Psoas muscle (tissue), 8 donors: ENCODE results near the gene C19orf85. TPM values are rescaled to one million over a fixed set of nuclear protein-coding genes. Genes with fewer than 3 reads are reported as not detected.

ENCODE experiments used
- ATAC-seq, 4 donors: fragments of 200-7000 bp; cut with Tn5 transposase; one replicate each; pipeline ENCODE4 v1.9.1; 2020; ENCODE audit warnings: moderate library complexity in 3 of 4, mild to moderate bottlenecking in 2 of 4
- DNase-seq, 2 donors: peaks; one replicate each; pipeline ENCODE4 v3.0.0-alpha.2; 2020
- H3K27ac ChIP-seq: fragments of 200-600 bp; one replicate; pipeline ENCODE4 v1.8.0; 2022
- H3K27me3 ChIP-seq, 3 donors: fragments of 200-600 bp in 1 of 3; one replicate each; pipeline versions ENCODE4 v1.6.1 to v1.8.0; 2013 to 2022; ENCODE audit warnings: low read length in 2 of 3, mild to moderate bottlenecking in 2 of 3, moderate library complexity in 1 of 3; ENCODE audit not compliant: insufficient read depth in 3 of 3
- H3K36me3 ChIP-seq, 2 donors: fragments of 200-600 bp in 1 of 2; one replicate each; pipeline versions ENCODE4 v1.6.1 to v1.8.0; 2013 to 2022; ENCODE audit warnings: low read depth in 1 of 2, mild to moderate bottlenecking in 1 of 2, moderate library complexity in 1 of 2; ENCODE audit not compliant: insufficient read depth in 1 of 2
- H3K4me1 ChIP-seq: fragments of 200-600 bp; one replicate; pipeline ENCODE4 v1.8.0; 2022
- H3K4me3 ChIP-seq: fragments of 200-600 bp; one replicate; pipeline ENCODE4 v1.8.0; 2022; ENCODE audit warnings: mild to moderate bottlenecking
- H3K9me3 ChIP-seq: fragments of 200-600 bp; one replicate; pipeline ENCODE4 v1.8.0; 2022
- WGBS, 3 donors: extraction: QIAGEN DNeasy Blood & Tissue Kit; methylation state at CpG; one replicate each; pipeline versions ENCODE4 v1.1.6 to v1.1.7; 2013; 5-methylcytosine and 5-hydroxymethylcytosine counted together
- intact Hi-C, 2 donors: fragments of 100-400 bp; cut with DNase I; formaldehyde crosslinking; loops; one replicate each; pipeline versions ENCODE4 v1.11.0 to v1.14.2; 2022
- polyA plus RNA-seq, 3 donors: library from polyadenylated mRNA; stranded (reverse); fragments of 200-250 nt; gene quantifications; one replicate each; pipeline ENCODE4 v1.2.3, GENCODE V29; 2013
- total RNA-seq, 4 donors: library from RNA; stranded (reverse); fragmentation: NEBNext Ultra II Directional in 2 of 4; extraction: Animal tissue kit (Norgen Biotek cat#: 25700) in 2 of 4; gene quantifications; one replicate each; pipeline versions ENCODE4 v1.2.1 to v1.2.4, GENCODE V29; 2021 to 2023
- TF ChIP-seq, protein P1 (sequence below): fragments of 200-600 bp; IDR thresholded peaks from one replicate; pipeline ENCODE4 v1.8.0; 2022; ENCODE audit warnings: antibody characterized with exemption
- donor health status: healthy with polysubstance abuse.
- donor health status: DM: no; HTN: no; CAD: no; lungs with moderate emphysema.
- donor health status: Bipolar disorder and iron deficiency.
- donor health status: healthy.
- donor health status: DM: yes; HTN: yes; CAD: no.
- donor health status: DM: no; HTN: no; CAD: no.
- donor health status: DM: no; HTN: no; CAD: no.
- donor health status: DM: yes; HTN: yes; CAD: no.

The C19orf85 gene
- total and polyA plus RNA-seq, 7 donors, result not detected

DNA sequence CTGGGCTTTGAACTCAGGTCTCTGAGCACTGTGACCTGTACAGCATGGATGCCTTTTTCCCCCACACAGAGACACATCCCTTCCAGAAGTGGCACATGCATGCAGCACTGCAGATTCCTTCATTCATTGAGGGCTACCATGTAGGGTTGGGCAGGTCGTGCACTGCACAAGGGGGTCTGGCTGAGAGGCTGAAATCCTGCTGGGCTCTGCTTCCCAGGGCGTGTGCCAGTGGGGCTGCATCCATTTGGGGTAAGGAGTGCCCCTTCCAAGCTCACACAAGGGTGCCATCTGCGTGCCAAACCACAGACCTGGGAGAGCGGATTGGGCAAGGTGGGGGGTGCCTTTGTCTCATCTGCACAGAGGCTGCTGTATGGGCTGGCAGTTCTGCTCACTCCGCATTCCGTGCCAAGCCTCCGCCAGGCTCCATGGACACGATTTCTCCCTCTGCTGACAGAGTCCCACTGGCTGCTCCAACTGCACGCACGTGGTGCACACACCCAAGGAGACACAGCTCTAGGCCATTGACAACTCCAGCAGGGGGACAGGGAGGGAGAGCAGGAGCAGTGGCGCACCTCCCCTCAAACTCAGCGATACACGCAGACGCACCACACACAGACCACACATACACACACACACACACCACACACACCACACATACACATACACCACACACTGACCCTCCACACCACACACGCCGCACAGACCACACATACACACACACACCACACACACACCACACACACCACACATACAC, 17.0 kb downstream of the C19orf85 start:
- DNase-seq (no peak), ATAC-seq (peak in 2 of 4 donors; percentile 41 to 51)
- Histone ChIP-seq H3K4me3 (no peak overlapping the region), H3K27me3 (peaks cover 0 to 66% (median 44%) of the 10 kb centered on the region in 3 donors), H3K36me3 (no peaks in the 10 kb centered on the region), H3K4me1 (peaks cover 6% of the 10 kb centered on the region), H3K9me3 (no peaks in the 10 kb centered on the region), H3K27ac (no peak overlapping the region)
- TF ChIP-seq, protein P1, sequence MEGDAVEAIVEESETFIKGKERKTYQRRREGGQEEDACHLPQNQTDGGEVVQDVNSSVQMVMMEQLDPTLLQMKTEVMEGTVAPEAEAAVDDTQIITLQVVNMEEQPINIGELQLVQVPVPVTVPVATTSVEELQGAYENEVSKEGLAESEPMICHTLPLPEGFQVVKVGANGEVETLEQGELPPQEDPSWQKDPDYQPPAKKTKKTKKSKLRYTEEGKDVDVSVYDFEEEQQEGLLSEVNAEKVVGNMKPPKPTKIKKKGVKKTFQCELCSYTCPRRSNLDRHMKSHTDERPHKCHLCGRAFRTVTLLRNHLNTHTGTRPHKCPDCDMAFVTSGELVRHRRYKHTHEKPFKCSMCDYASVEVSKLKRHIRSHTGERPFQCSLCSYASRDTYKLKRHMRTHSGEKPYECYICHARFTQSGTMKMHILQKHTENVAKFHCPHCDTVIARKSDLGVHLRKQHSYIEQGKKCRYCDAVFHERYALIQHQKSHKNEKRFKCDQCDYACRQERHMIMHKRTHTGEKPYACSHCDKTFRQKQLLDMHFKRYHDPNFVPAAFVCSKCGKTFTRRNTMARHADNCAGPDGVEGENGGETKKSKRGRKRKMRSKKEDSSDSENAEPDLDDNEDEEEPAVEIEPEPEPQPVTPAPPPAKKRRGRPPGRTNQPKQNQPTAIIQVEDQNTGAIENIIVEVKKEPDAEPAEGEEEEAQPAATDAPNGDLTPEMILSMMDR, result no peak
- intact Hi-C loops, result no loop called here
- 21 to 29% (median 26%) methylated on average over 15 to 16 of the region's 16 CpGs for WGBS, 3 donors

DNA sequence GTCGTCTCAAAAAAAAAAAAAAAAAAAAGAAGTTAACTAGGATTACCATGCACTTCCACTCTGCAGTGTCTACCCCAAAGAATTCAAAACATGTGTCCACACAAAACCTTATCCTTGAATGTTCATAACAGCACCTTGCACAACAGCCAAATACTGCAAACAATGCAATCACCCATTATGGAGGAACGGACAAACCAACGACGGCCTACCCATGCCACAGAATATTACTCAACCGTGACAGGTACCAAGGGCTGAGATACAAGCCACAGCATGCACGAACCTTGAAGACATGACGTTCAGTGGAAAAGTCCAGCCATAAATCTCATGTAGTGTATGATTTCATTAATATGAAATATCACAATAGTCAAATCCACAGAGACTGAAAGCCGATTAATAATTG, 18.5 kb downstream of the C19orf85 start:
- ATAC-seq, result no peak
- intact Hi-C loops, result no loop called here
- no peak for DNase-seq
- Histone ChIP-seq H3K4me1 (no peaks in the 10 kb centered on the region), H3K36me3 (no peaks in the 10 kb centered on the region), H3K9me3 (no peaks in the 10 kb centered on the region), H3K4me3 (no peak overlapping the region), H3K27ac (no peak overlapping the region), H3K27me3 (peaks cover 3 to 65% (median 47%) of the 10 kb centered on the region in 3 donors)
- 51 to 65% (median 52%) methylated on average over 7 to 8 of the region's 8 CpGs for WGBS, 3 donors
- TF ChIP-seq, protein P1, result no peak

DNA sequence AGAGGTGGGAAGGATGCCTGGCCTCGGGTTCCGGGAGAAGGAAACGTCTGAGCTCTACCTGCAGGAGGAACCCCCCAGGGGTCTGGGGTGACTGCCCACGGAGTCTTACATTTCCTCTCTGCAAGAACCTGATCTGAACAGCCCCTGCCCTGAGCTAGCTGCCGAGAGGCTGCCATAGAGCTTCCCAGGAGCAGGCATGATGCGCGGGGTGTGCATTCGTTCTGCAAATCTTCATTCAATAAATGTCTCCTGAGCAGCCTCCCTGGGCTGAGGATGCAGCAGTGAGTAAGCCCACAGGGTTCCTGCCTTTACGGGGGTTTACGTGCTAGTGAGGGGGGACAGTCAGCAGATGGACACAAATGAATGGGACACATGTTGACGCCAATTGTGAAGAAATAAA, 19.9 kb downstream of the C19orf85 start:
- H3K36me3 ChIP-seq, result no peaks in the 10 kb centered on the region
- peaks cover 3 to 77% (median 49%) of the 10 kb centered on the region in 3 donors for H3K27me3 ChIP-seq
- no peak overlapping the region for H3K4me3 ChIP-seq
- no peak for DNase-seq
- no peak overlapping the region for H3K27ac ChIP-seq
- 32 to 34% (median 33%) methylated on average over 11 of the region's 11 CpGs for WGBS, 3 donors
- TF ChIP-seq, protein P1, result no peak
- no peak for ATAC-seq
- intact Hi-C loops, result no loop called here
- H3K4me1 ChIP-seq, result no peaks in the 10 kb centered on the region
- H3K9me3 ChIP-seq, result no peaks in the 10 kb centered on the region

DNA sequence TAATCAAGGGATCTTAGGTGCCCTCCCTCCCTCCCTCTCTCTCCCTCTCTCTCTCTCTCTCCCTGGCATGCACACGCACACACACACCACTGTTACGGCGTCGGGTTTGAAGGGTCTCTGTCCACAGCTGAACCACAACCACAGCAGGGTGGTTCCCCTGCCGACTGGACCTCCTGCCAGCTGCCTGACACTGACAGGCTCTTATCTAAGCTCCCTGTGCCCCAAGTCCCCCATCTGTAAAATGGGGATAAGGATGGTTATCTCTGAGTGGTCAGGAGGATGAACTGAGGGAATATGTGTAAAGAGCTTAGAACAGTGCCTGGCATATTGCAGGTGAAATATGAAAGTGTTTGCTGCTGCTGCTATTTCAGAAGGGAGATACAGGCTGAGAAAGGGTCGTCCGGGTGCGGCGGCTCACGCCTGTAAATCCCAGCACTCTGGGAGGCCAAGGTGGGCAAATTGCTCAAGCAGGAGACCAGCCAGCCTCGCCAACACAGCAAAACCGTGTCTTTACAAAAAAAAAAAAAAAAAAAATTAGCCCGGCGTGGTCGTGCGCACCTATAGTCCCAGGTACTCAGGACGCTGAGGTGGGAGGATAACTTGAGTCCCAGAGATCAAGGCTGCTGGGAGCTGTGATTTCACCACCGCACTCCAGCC, 20.6 kb downstream of the C19orf85 start:
- H3K27ac ChIP-seq, result no peak overlapping the region
- H3K4me3 ChIP-seq, result no peak overlapping the region
- H3K9me3 ChIP-seq, result no peaks in the 10 kb centered on the region
- H3K36me3 ChIP-seq, result no peaks in the 10 kb centered on the region
- TF ChIP-seq, protein P1, result no peak
- ATAC-seq (no peak), DNase-seq (no peak)
- intact Hi-C loops, result no loop called here
- 28 to 34% (median 31%) methylated on average over 18 of the region's 18 CpGs for WGBS, 3 donors
- peaks cover 3 to 78% (median 46%) of the 10 kb centered on the region in 3 donors for H3K27me3 ChIP-seq
- H3K4me1 ChIP-seq, result no peaks in the 10 kb centered on the region
